Neuronal stem cell (in vitro differentiated cells): ENCODE measurements around the gene EFCAB3.
"Not testable (repeated sequence)": the region's sequence is repeated elsewhere in the genome, so short reads cannot be mapped to it uniquely, and the experiment has no call there.

Experiments
- DNase-seq: peaks from one replicate; pipeline ENCODE4 v3.0.0-alpha.2; 2013; ENCODE audit warnings: low spot score
- H2AFZ ChIP-seq: one replicate; pipeline ENCODE4 v1.6.1; 2013; ENCODE audit warnings: mild to moderate bottlenecking, low read length, inconsistent platforms
- H2AK5ac ChIP-seq: 2 replicates; pipeline ENCODE4 v1.6.1; 2013; ENCODE audit warnings: low read depth, mild to moderate bottlenecking, inconsistent platforms, low read length, moderate library complexity, mixed read lengths
- H2BK120ac ChIP-seq: 2 replicates; pipeline ENCODE4 v1.6.1; 2013; ENCODE audit warnings: low read depth, mild to moderate bottlenecking, inconsistent platforms, low read length, moderate library complexity, mixed read lengths
- H2BK12ac ChIP-seq: one replicate; pipeline ENCODE4 v1.6.1; 2013; ENCODE audit warnings: low read length, inconsistent platforms
- H2BK15ac ChIP-seq: 2 replicates; pipeline ENCODE4 v1.6.1; 2013; ENCODE audit warnings: mild to moderate bottlenecking, low read length, inconsistent platforms, mixed read lengths
- H2BK5ac ChIP-seq: one replicate; pipeline ENCODE4 v1.6.1; 2013; ENCODE audit warnings: inconsistent platforms, mild to moderate bottlenecking, low read length, moderate library complexity
- H3K14ac ChIP-seq: one replicate; pipeline ENCODE4 v1.6.1; 2013; ENCODE audit warnings: low read length, inconsistent platforms
- H3K18ac ChIP-seq: 2 replicates; pipeline ENCODE4 v1.6.1; 2013; ENCODE audit warnings: low read length, inconsistent platforms
- H3K23ac ChIP-seq: 2 replicates; pipeline ENCODE4 v1.6.1; 2013; ENCODE audit warnings: low read depth, mild to moderate bottlenecking, mixed read lengths, low read length, inconsistent platforms; ENCODE audit not compliant: poor library complexity
- H3K27ac ChIP-seq: replicated peaks from 3 replicates; pipeline ENCODE4 v1.5.1; 2013; ENCODE audit warnings: low read length, inconsistent platforms
- H3K27me3 ChIP-seq, 3 experiments: 2 replicates each; pipeline ENCODE4 v1.6.1; 2013; ENCODE audit warnings: low read length in 3 of 3, mild to moderate bottlenecking in 2 of 3, inconsistent platforms in 1 of 3, low read depth in 1 of 3, mixed read lengths in 1 of 3, moderate library complexity in 1 of 3; ENCODE audit not compliant: control insufficient read depth in 3 of 3, insufficient read depth in 3 of 3
- H3K36me3 ChIP-seq, 2 donors: replicated peaks in 1 of 2; 2 replicates each; pipeline ENCODE4 v1.6.1; 2013; ENCODE audit warnings: low read length in 2 of 2; ENCODE audit not compliant: control insufficient read depth in 2 of 2, insufficient read depth in 2 of 2
- H3K4ac ChIP-seq: 2 replicates; pipeline ENCODE4 v1.6.1; 2013; ENCODE audit warnings: inconsistent platforms, mild to moderate bottlenecking, low read length, moderate library complexity
- H3K4me1 ChIP-seq, 2 donors: 1 replicate in 1 of 2; 2 replicates in 1 of 2; pipeline ENCODE4 v1.6.1; 2013; ENCODE audit warnings: low read length in 2 of 2, low read depth in 1 of 2; ENCODE audit not compliant: control insufficient read depth in 2 of 2, insufficient read depth in 1 of 2
- H3K4me2 ChIP-seq: one replicate; pipeline ENCODE4 v1.6.1; 2013; ENCODE audit warnings: mild to moderate bottlenecking, low read length, inconsistent platforms; ENCODE audit not compliant: insufficient read depth, poor library complexity, severe bottlenecking
- H3K4me3 ChIP-seq, 2 donors: 2 replicates each; pipeline ENCODE4 v1.5.1; 2013; ENCODE audit warnings: low read length in 2 of 2, mild to moderate bottlenecking in 2 of 2, inconsistent platforms in 1 of 2, moderate library complexity in 1 of 2
- H3K79me1 ChIP-seq: one replicate; pipeline ENCODE4 v1.6.1; 2013; ENCODE audit warnings: low read depth, mild to moderate bottlenecking, inconsistent platforms, low read length, moderate library complexity
- H3K9ac ChIP-seq: one replicate; pipeline ENCODE4 v1.6.1; 2013; ENCODE audit warnings: mild to moderate bottlenecking, low read depth, low read length, inconsistent platforms; ENCODE audit not compliant: poor library complexity
- H3K9me3 ChIP-seq, 2 donors: replicated peaks in 1 of 2; 2 replicates each; pipeline versions ENCODE3 to v1.6.1; 2013; ENCODE audit warnings: low read length in 2 of 2, mild to moderate bottlenecking in 2 of 2, inconsistent platforms in 1 of 2, low read depth in 1 of 2, mixed read lengths in 1 of 2, moderate library complexity in 1 of 2; ENCODE audit not compliant: control insufficient read depth in 2 of 2, insufficient read depth in 1 of 2
- H4K8ac ChIP-seq: one replicate; pipeline ENCODE4 v1.6.1; 2013; ENCODE audit warnings: low read depth, mild to moderate bottlenecking, inconsistent platforms, low read length, moderate library complexity
- H4K91ac ChIP-seq: one replicate; pipeline ENCODE4 v1.6.1; 2013; ENCODE audit warnings: low read length, low read depth, mild to moderate bottlenecking, inconsistent platforms; ENCODE audit not compliant: poor library complexity
- WGBS, 2 donors: extraction: QIAGEN DNeasy Blood & Tissue Kit; methylation state at CpG; one replicate each; pipeline ENCODE4 v1.1.7; 2013; ENCODE audit warnings: missing lambda C conversion rate in 2 of 2, mixed read lengths in 1 of 2; ENCODE audit not compliant: insufficient read length in 2 of 2, insufficient replicate concordance in 1 of 2; ENCODE audit errors: extremely low coverage in 2 of 2; 5-methylcytosine and 5-hydroxymethylcytosine counted together

The EFCAB3 gene

DNA sequence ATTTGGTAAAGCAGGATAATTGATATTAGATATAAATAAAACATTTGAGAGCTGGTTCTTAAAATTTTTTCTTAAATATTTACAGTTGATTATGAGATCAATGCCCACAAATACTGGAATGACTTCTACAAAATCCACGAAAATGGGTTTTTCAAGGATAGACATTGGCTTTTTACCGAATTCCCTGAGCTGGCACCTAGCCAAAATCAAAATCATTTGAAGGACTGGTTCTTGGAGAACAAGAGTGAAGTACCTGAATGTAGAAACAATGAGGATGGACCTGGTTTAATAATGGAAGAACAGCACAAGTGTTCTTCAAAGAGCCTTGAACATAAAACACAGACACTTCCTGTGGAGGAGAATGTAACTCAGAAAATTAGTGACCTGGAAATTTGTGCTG lies 45.9 kb downstream of the EFCAB3 start:
- H2BK120ac ChIP-seq, H3K9me3 ChIP-seq, H2AK5ac ChIP-seq, H3K27me3 ChIP-seq, H3K4ac ChIP-seq, H2BK12ac ChIP-seq, H3K18ac ChIP-seq, H4K8ac ChIP-seq, H3K79me1 ChIP-seq, H3K4me1 ChIP-seq, H3K27ac ChIP-seq, H3K4me2 ChIP-seq, H3K23ac ChIP-seq, H3K14ac ChIP-seq, H3K9ac ChIP-seq, H2BK5ac ChIP-seq, DNase-seq, H4K91ac ChIP-seq, H2AFZ ChIP-seq, H2BK15ac ChIP-seq, H3K4me3 ChIP-seq: not testable (repeated sequence)
- WGBS, 2 donors, result no CpG with 5 or more reads among the region's 2 CpGs
- H3K36me3 ChIP-seq, result peaks cover 5 to 32% of the 10 kb centered on the region in 2 donors

DNA sequence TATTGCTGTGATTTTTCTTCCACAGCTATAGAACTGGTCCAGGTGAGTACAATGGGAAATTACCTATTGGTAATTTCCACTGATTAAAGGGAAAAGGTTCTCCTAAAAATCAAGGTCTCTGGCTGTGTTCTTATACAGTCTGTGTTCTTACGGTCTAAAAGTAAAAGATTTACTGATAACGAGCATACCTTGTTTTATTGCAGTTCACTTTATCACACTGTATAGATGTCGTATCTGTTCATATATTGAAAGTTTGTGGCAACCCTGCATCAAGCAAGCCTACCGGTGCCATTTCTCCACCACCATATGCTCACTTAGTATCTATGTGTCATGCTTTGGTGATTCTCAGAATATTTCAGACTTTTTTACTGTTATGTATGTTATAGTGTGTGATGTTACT lies 54.9 kb downstream of the EFCAB3 start:
- H2BK5ac ChIP-seq, H3K27me3 ChIP-seq, H3K18ac ChIP-seq, H3K4me2 ChIP-seq, H3K9me3 ChIP-seq, DNase-seq, H2AFZ ChIP-seq, H3K9ac ChIP-seq, H3K79me1 ChIP-seq, H3K4ac ChIP-seq, H3K4me1 ChIP-seq, H4K8ac ChIP-seq, H3K14ac ChIP-seq, H3K27ac ChIP-seq, H3K4me3 ChIP-seq, H2BK12ac ChIP-seq, H4K91ac ChIP-seq, H2AK5ac ChIP-seq, H2BK120ac ChIP-seq, H2BK15ac ChIP-seq, H3K23ac ChIP-seq: not testable (repeated sequence)
- WGBS, 2 donors, result no CpG with 5 or more reads among the region's 4 CpGs
- H3K36me3 ChIP-seq, result peaks cover 7 to 47% of the 10 kb centered on the region in 2 donors

DNA sequence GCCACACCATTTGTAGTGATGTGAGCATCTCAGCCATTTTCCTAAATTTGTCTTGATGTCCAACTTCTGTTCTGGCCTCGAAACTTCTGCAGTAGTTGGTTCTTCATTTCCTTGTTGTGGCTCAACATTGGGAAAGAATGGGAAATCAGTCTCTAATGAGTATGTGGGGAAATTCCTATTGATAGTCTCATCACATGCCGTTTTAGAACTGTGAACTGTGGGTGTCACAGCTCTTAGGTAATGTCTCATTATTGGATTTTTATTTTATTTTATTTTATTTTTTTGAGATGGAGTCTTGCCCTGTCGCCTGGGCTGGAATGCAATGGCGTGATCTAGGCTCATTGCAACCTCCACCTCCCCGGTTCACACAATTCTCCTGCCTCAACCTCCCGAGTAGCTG lies 60.8 kb downstream of the EFCAB3 start:
- not testable (repeated sequence) for H3K79me1 ChIP-seq, H3K4me2 ChIP-seq, DNase-seq, H3K4me3 ChIP-seq, H2BK120ac ChIP-seq, H3K27ac ChIP-seq, H2BK15ac ChIP-seq, H3K4ac ChIP-seq, H3K14ac ChIP-seq, H3K9me3 ChIP-seq, H2AK5ac ChIP-seq, H2BK5ac ChIP-seq, H4K91ac ChIP-seq, H3K23ac ChIP-seq, H3K27me3 ChIP-seq, H3K4me1 ChIP-seq, H3K9ac ChIP-seq, H2BK12ac ChIP-seq, H2AFZ ChIP-seq, H3K18ac ChIP-seq, H4K8ac ChIP-seq
- WGBS, 2 donors, result no CpG with 5 or more reads among the region's 6 CpGs
- H3K36me3 ChIP-seq, result peaks cover 25 to 70% of the 10 kb centered on the region in 2 donors

DNA sequence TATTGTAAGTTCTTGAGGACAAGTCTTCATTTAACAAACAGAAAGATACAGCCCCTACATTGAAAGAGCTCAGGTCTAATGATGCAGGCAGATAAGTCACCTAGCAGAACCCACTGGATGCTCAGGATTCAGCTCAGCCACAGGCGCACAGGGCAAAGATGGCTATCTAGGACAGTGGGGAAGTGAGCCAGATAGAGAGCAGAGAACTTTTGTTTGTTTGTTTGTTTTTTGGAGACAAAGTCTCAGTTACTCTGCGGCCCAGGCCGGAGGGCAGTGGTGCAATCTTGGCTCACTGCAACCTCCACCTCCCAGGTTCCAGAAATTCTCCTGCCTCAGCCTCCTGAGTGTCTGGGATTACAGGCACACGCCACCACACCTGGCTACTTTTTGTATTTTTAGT lies 63.7 kb downstream of the EFCAB3 start:
- no peak overlapping the region for H2AFZ ChIP-seq
- no peak for DNase-seq
- H3K23ac ChIP-seq, result no peak overlapping the region
- no CpG with 5 or more reads among the region's 4 CpGs for WGBS, 2 donors
- H3K79me1 ChIP-seq, result no peaks in the 10 kb centered on the region
- H3K4me1 ChIP-seq, result no peaks in the 10 kb centered on the region
- H2BK120ac ChIP-seq, result no peak overlapping the region
- H3K9ac ChIP-seq, result no peak overlapping the region
- H2BK5ac ChIP-seq, result no peak overlapping the region
- H2AK5ac ChIP-seq, result no peak overlapping the region
- no peak overlapping the region for H2BK15ac ChIP-seq
- no peak overlapping the region for H3K14ac ChIP-seq
- H3K4ac ChIP-seq, result no peak overlapping the region
- no peak overlapping the region for H2BK12ac ChIP-seq
- no peaks in the 10 kb centered on the region for H3K9me3 ChIP-seq
- H3K18ac ChIP-seq, result no peak overlapping the region
- peaks cover 34 to 80% of the 10 kb centered on the region in 2 donors for H3K36me3 ChIP-seq
- H3K27ac ChIP-seq, result no peak overlapping the region
- no peak overlapping the region for H4K91ac ChIP-seq
- H4K8ac ChIP-seq, result no peak overlapping the region
- no peak overlapping the region for H3K4me3 ChIP-seq
- H3K4me2 ChIP-seq, result no peak overlapping the region
- H3K27me3 ChIP-seq, result no peaks in the 10 kb centered on the region
